Ascending aorta (tissue), 2 donors: Measurements from ENCODE around the gene ZBTB1. TPM values are rescaled to one million over a fixed set of nuclear protein-coding genes. Genes with fewer than 3 reads are reported as not detected.

Experiments used
- DNase-seq, 2 donors: peaks; one replicate each; pipeline ENCODE4 v3.0.0-alpha.2; 2019; ENCODE audit warnings: low spot score in 2 of 2
- H3K27ac ChIP-seq, 2 donors: fragments of 200-600 bp; sonication (generic); one replicate each; pipeline ENCODE4 v1.5.1; 2016 to 2017; ENCODE audit warnings: mild to moderate bottlenecking in 1 of 2
- H3K27me3 ChIP-seq: fragments of 200-600 bp; sonication (generic); one replicate; pipeline ENCODE4 v1.5.1; 2017
- H3K36me3 ChIP-seq, 2 donors: fragments of 200-600 bp; sonication (generic); one replicate each; pipeline ENCODE4 v1.5.1; 2016
- H3K4me1 ChIP-seq, 2 donors: fragments of 200-600 bp; sonication (generic); one replicate each; pipeline ENCODE4 v1.5.1; 2016 to 2017; ENCODE audit warnings: mild to moderate bottlenecking in 1 of 2
- H3K4me3 ChIP-seq, 2 donors: fragments of 200-600 bp; sonication (generic); one replicate each; pipeline ENCODE4 v1.5.1; 2016 to 2017; ENCODE audit warnings: mild to moderate bottlenecking in 1 of 2
- H3K9me3 ChIP-seq, 2 donors: fragments of 200-600 bp; sonication (generic); one replicate each; pipeline ENCODE4 v1.5.1; 2016
- CTCF ChIP-seq, 3 experiments: fragments of 200-600 bp in 2 of 3; fragments of 450-650 bp in 1 of 3; sonication (generic) in 2 of 3; IDR thresholded peaks; one replicate each; pipeline ENCODE4 v1.5.1; 2016 to 2019; ENCODE audit warnings: antibody characterized with exemption in 3 of 3, mild to moderate bottlenecking in 1 of 3, moderate library complexity in 1 of 3
- intact Hi-C: fragments of 100-400 bp; cut with DNase I; formaldehyde crosslinking; loops from one replicate; pipeline ENCODE4 v1.15.1; 2023
- total RNA-seq: library from RNA; depleted of rRNA; stranded (reverse); fragments of >200 nt; gene quantifications from one replicate; pipeline ENCODE4 v1.1.0, GENCODE V29; 2016

ZBTB1 gene
- total RNA-seq = 57.0 TPM

- Histone ChIP-seq H3K4me1 (peaks cover 16 to 44% of the 10 kb centered on the region in 2 donors), H3K27ac (peak within 1 kb of the TSS; percentile 99), H3K4me3 (peak within 1 kb of the TSS; percentile 91 to 94), H3K27me3 (no peaks in the 10 kb centered on the region), H3K9me3 (no peaks in the 10 kb centered on the region), H3K36me3 (no peaks in the 10 kb centered on the region)
- peak; percentile 19 to 92 for DNase-seq
- intact Hi-C loops = loop anchor here (1.0 to 10.0 kb wide), 2 partner anchors 116 to 860 kb away; partner anchors contain the start of genes MTHFD1 and WDR89
- TF ChIP-seq CTCF (IDR thresholded peaks at IDR 0.05) = no peak
Observed at GRCh38 chr14:64504310-64504896, at the start of gene ZBTB1. TSS of gene ZBTB1 (plus strand) at chr14:64504770. CDS start at chr14:64521505, 16,735 bp downstream.

GRCh38 chr14:64459405-64460136 lies 45.0 kb upstream of the ZBTB1 start:
- DNase-seq = no peak
- intact Hi-C loops = no loop called here
- no peak overlapping the region for H3K4me3 ChIP-seq
- peaks cover 14 to 20% of the 10 kb centered on the region in 2 donors for H3K36me3 ChIP-seq
- no peak for TF ChIP-seq CTCF (IDR thresholded peaks at IDR 0.05)
- H3K9me3 ChIP-seq = no peaks in the 10 kb centered on the region
- H3K27me3 ChIP-seq = no peaks in the 10 kb centered on the region
- peaks cover 0 to 2% of the 10 kb centered on the region in 2 donors for H3K4me1 ChIP-seq
- H3K27ac ChIP-seq = no peak overlapping the region

- TF ChIP-seq CTCF (IDR thresholded peaks at IDR 0.05) = no peak
- Histone ChIP-seq H3K36me3 (peaks cover 0 to 8% of the 10 kb centered on the region in 2 donors), H3K4me1 (peaks cover 0 to 3% of the 10 kb centered on the region in 2 donors), H3K27ac (no peak overlapping the region), H3K9me3 (no peaks in the 10 kb centered on the region), H3K4me3 (no peak overlapping the region), H3K27me3 (no peaks in the 10 kb centered on the region)
- DNase-seq = no peak
- intact Hi-C loops = no loop called here
Observed at GRCh38 chr14:64461221-64461620, 43.3 kb upstream of the ZBTB1 start.

GRCh38 chr14:64463195-64463594 lies 41.4 kb upstream of the ZBTB1 start:
- Histone ChIP-seq H3K27ac (no peak overlapping the region), H3K9me3 (no peaks in the 10 kb centered on the region), H3K36me3 (peaks cover 0 to 5% of the 10 kb centered on the region in 2 donors), H3K4me1 (peaks cover 0 to 3% of the 10 kb centered on the region in 2 donors), H3K4me3 (no peak overlapping the region), H3K27me3 (no peaks in the 10 kb centered on the region)
- DNase-seq = no peak
- no peak for TF ChIP-seq CTCF (IDR thresholded peaks at IDR 0.05)
- intact Hi-C loops = no loop called here

- H3K4me3 ChIP-seq = no peak overlapping the region
- H3K4me1 ChIP-seq = peaks cover 0 to 3% of the 10 kb centered on the region in 2 donors
- no peaks in the 10 kb centered on the region for H3K36me3 ChIP-seq
- H3K27me3 ChIP-seq = no peaks in the 10 kb centered on the region
- no peak overlapping the region for H3K27ac ChIP-seq
- no peak for TF ChIP-seq CTCF (IDR thresholded peaks at IDR 0.05)
- intact Hi-C loops = loop anchor here (2.0 kb wide), 2 partner anchors 19 to 33 kb away; no protein-coding TSS in a partner anchor
- DNase-seq = no peak
- no peaks in the 10 kb centered on the region for H3K9me3 ChIP-seq
Observed at GRCh38 chr14:64463873-64464272, 40.7 kb upstream of the ZBTB1 start.
